Endothelial cell of hepatic sinusoid (primary cell): ENCODE results near the gene GMNC.
"Not testable (repeated sequence)": the region's sequence is repeated elsewhere in the genome, so short reads cannot be mapped to it uniquely, and the experiment has no call there.

Source experiments
- in situ Hi-C: cut with HindIII; loops from 2 replicates; pipeline ENCODE4 v1.10.0; 2017; ENCODE audit warnings: low sequenced_read_pairs

The GMNC gene, protein sequence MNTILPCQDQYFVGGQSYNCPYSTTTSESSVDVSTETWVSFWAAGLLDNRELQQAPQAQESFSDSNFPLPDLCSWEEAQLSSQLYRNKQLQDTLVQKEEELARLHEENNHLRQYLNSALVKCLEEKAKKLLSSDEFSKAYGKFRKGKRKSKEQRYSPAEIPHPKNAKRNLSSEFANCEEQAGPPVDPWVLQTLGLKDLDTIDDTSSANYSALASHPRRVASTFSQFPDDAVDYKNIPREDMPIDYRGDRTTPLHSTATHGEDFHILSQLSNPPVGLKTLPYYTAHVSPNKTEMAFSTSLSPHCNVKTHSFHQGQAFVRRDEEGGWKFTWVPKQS

DNA sequence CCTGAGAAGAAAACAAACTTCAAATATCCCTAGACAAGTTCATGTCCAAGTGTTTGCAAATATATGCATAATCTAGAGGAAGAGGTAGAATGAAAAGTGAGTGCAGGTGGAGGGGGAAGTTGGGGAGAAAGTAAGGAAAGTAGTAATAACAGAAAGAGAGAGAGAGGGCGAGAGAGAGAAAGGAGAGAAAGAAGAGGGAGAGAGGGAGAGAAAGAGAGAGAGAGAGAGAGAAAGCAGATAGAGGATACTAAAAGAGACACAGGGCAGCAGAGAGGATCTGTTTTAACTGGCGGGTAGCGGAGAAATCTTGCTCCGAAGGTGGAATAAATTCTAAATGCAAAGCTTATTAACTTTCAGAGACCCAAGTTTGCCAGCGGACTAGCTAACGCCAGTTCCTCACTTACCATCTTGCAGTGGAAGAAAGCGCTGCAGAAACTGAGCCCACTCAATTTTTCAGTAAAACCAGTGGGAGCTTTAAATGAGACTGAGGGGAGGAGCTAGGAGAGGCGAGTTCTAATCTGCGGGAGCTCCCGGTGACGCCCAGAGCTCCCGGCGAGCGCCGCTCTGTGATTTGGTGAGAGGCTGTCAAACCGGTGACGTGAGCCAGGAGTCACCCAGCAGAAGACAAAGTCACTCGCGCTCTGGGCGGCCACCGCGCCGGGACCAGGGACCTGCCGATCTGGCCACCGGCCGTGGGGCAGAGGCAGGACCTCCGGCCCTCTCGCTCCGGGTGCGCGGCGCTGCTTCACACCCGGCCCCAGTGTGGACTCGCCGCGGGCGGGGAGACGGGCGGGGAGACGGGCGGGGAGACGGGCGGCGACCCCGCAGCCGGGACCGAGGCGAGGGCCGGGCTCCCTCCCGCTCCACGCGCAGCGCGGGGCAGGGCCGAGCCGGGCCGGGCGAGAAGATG lies at the start of gene GMNC:
TSS of gene GMNC (minus strand) at position 486 of the 910 bp plus-strand sequence. CDS start at position 407, 79 bp downstream.
- in situ Hi-C loops = loop anchor here (5.0 kb wide), 1 partner anchor 55 kb away; no protein-coding TSS in a partner anchor

DNA sequence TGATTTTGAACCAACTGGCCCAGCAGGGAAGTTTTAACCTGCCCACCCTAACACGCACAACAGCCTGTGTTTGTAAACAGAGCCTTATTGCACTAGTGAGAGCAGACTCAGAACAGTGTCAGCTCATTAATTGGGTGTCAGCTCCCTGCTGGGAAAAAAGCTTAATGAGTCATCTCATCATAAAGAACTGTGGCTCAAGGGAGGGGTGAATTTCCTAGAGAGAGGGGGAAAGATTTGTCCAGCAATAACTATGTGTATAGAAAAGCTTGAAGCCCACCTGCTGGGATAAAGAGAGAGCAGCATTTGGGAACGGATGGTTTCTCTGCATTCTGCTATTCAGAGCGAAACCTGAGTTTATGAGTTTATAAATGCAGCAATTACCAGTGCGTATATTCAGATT lies 48.9 kb upstream of the GMNC start:
- in situ Hi-C loops = no loop called here

DNA sequence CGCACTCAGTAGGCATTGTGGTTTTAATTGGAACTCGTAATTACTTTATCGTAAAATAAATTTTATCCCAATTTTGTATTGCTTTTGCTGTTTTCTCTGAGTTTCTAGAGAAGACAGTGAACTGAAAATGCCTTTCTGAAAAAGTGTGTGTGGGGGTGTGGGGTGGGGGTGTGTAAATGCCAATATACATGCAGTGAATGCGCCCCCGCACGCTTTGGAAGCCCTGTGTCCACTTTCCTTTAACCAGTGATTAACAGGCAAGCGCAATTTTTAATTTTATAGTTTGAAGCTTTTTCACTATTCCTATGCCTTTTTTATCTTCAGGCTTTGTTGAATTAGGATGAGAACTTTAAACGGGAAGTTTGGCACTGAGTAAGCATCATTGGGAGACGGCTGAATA lies 47.4 kb upstream of the GMNC start:
- in situ Hi-C loops = no loop called here

DNA sequence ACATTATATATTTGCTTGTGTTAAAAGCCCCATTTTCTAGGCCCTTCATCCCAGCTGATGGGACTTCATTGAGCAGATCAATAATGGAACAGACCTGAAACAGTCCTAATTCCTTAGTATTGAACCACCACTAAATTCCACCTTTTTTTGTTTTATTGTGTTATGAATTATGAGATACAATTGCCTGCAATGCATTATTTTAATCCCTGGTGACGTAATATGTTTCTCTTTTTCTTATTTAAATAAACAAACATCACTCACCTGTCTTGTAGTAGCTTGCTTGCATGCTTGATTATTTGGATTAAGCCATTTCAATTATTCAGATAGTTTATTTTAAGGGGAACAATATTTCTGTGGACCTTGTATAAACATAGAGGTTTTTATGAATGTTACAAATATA lies 40.7 kb upstream of the GMNC start:
- in situ Hi-C loops = no loop called here

DNA sequence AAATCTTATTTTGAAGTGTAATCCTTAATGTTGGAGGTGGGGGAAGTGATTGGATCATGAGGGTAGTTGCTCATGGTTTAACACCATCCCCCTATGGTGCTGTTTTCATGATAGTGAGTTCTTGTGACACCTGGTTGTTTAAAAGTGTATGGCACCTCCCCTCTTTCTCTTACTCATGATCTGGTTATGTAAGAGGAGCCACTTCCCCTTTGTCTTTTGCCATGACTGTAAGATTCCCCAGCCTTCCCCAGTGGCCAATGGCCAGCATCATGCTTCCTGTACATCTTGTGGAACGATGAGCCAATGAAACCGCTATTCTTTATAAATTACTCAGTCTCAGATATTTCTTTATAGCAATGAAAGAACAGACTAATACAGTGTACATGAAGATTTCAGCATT lies 39.8 kb upstream of the GMNC start:
- in situ Hi-C loops = no loop called here

DNA sequence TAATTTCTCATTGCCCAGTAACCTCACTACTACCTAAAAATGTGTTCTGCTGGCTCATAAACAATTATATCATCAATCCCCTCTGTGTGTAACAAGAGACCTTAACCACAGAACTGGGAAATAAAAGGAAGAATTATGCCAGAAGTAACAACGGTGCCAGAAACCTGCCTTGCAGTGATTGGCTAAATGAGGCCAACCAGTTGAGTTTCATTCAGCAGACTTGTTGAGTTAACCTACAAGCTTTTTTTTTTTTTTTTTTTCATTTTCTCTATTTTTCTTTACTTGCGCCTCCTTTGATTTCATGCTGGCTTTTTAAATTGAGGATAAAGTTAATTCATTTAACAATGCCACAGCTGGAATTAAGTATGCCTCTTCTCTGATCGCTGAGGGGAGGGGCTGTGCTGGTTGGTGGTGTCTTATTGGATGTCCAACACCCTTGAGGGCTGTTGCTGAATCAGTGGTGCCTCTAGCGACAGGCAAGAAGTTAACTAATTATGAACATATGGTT lies 30.0 kb upstream of the GMNC start:
- in situ Hi-C loops = no loop called here

DNA sequence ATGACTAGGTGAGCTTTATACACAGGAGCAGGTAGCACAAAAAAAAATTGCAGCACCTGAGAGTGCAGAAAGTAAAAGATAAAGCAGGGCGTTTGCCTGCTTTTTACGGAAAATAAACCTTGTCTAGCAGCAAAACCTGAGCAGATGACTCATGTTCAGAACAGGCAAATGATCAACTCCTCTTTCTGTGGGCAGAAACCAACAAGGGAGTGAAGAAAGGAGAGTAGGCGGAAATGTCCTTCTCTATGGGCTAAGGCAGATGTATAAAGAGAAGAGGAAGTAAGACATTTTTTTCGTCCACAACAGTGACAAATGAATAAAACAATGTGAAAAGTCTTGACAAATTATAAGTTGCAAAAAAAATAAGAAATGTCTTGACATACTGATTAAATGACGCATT lies 24.5 kb upstream of the GMNC start:
- in situ Hi-C loops = no loop called here

DNA sequence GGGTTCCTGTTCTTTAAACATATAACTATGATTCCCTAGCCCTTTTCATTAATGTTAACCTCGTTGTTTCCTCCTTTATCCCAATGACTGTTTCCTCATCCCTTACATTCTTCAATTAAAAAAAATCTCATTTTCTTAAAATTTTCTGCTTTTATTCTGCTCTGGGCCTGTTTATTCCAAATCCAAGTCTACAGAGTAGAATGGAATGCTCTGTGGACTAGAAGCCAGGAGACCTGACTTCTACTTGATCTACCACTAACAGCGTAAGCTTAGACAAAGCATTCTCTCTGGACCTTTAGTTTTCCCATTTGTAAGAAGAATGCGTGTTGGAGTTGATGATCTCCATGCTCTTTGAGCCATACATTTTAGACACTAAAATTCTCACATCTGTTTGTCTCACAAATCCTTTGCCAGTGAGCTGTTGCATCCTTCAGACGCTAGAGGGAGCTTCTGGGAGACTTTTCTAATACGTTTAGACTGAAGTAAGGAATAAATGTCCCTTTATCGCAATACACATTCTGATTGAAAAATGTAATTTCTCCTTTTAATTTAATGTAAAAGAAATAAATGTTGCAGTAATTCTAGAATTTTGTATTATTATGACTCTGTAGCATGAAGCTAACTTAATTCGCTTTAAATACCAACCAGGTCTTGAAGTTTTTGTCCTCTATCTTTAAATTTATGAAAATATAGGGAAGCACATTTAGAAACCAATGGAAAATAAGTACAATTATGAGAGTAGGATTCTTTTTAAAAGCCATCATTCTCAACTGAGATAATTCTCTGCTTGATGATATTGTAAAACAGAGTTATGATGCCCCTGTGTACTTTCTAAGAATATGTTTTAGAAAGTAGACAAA lies 21.7 kb upstream of the GMNC start:
- in situ Hi-C loops = no loop called here

DNA sequence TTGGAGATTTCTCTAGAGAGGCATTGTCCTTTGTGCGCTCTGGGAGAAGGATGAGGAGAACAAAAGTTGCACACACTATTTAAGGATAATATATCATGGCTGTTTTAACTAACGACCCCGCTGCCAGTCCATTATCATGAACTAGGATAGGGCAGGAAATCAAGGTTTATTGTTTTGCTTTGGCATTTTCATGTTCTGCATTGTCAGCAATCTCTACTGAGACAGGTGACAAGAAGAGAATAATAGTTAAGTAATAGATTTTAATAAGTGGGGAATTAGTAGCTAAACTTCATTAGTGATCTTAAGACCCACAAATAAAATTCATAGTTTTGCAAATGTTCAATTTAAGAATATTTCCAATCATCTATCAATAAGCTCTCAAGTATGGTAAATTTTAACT lies 20.6 kb upstream of the GMNC start:
- in situ Hi-C loops = no loop called here

DNA sequence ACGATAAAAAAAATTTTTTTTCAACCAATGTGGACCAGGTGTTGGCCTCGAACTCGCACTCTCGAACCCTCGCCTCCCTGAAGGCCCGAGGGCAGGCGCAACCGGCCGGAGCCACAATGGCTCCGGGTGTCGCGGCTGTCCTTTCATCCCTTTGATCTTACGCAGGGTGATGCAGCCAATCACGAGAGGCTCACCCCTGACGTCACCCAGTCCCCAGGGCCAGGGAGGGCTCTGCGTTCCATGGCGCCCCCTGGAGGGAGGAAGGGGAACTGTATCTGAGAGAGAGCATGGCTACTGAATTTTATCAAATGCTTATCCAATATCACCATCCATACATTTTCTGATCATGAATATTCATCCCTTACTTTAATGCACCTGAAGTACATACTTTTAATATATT lies 15.4 kb upstream of the GMNC start:
- in situ Hi-C loops = no loop called here

DNA sequence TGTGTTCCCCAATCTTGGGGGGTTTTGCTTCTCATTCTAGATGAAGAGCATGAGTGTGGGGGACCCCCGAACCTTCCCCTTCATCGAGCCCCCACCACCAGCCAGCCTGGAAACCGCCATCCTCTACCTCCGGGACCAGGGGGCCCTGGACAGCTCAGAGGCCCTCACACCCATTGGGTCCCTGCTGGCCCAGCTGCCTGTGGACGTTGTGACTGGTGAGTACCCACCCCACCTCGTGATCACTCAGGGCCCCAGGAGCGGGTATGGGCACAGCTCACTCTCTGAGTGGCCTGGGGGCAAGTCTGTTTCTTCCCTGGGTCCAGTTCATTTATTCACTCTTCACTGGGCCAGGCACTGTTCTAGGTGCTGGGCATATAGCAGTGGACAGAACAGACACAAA lies 13.9 kb upstream of the GMNC start:
- in situ Hi-C loops = not testable (repeated sequence)

DNA sequence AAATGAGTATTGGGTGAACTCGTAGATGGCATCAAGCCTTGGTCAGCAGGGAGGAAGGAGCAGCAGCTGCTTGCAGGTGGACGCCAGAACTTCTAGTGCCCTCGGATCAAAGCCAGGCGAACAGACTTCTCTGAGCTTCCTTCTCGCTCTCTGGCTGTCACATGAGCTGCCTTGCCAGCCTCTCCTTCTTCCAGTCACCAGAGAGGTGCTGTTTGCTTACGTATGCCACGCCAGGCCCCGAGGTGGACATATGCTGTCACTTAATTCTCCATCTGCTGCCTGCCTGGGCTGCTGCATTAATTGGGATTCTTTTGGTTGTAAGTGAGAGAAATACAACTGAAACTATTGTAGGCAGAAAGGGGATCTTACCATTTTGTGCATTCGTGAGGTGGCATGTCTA lies 12.6 kb upstream of the GMNC start:
- in situ Hi-C loops = not testable (repeated sequence)

DNA sequence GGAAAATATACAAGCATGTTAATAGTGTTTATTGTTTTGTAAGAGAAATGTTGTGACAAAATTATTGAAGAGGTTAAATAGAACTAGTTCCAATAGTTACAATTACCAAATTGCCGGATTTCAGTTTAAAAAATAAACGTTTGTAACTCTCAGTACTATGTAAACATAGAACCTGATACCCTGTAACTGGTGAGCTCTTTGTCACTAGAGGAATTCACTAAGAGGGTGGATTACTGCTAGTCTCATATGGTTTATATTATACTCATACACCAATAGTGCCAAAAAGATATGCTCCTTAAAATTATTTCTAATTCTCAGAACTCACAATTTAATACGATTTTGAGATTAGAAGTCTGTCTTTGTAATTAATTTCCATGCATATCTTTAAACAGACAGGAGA lies 7.6 kb upstream of the GMNC start:
- in situ Hi-C loops = no loop called here

DNA sequence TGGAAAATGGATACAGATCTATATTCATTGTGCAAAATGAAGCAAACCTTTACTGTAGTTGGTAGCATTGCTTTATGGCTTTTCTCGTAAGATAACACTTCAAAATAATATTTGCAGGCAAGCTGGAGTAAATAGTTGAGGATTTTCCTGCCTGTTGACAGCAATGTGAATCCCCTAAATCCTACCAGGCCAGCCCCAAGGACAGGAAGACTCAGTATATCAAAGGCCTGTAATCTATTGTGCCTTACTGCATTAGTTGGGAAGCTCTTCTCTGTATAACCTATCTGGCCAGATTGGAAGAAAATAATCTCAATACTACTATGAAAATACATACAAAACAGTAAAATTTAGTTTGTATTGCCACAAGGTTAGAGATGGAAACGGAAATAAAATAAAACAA lies 4.6 kb upstream of the GMNC start:
- in situ Hi-C loops = no loop called here

DNA sequence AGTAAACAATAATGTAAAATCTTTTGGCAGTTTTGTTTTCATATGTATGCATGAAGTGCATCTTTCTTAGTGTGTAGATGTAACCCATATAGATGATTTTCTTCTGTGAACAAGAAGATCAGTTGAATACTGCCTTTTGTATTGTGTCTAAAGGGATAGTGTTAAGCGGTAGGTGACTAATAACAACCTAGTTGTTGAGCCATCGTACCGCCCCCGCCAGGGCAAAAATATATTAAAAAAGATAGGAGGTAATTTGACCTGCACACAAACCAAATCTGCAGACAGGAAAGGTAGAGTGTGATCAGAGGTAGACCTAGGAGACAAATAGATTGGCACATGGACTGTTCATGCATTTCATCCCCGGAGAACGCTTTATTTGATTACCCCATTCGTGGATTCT lies 3.3 kb upstream of the GMNC start:
- in situ Hi-C loops = no loop called here

DNA sequence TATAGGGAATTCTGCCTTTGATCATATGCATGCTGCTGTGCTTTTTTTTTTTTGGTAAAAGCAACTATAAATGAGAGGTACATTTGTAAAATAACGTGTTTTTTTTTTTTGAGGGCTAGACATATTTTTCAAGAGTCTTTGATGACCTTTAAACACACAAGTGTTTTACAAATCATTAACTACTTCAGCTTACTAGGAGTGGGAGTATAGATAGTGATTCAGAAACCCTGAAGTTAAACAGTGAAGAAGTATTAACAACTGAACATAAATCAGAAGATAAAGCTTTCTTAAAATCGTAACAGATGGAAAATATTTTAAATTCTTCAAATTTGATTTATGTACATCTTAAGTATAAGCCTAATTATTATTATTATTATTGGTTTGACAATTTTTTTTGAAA lies 2.9 kb upstream of the GMNC start:
- in situ Hi-C loops = no loop called here

DNA sequence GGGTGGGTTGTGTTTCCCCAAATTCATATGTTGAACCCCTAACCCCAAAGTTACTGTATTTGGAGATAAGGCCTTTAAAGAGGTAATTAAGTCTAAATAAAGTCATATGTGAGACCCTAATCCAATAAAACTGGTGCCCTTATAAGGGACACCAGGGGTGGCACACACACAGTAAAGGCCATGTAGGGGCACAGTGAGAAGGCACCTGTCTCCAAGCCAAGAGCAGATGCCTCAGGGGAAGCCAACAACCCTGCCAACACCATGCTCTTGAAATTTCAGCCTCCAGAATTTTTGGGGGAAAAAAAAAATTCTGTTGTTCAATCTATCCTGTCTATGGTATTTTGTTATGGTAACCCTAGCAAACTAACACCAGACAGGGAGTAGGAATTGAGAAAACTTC lies 1.5 kb upstream of the GMNC start:
- in situ Hi-C loops = loop anchor here (5.0 kb wide), 1 partner anchor 53 kb away; no protein-coding TSS in a partner anchor

DNA sequence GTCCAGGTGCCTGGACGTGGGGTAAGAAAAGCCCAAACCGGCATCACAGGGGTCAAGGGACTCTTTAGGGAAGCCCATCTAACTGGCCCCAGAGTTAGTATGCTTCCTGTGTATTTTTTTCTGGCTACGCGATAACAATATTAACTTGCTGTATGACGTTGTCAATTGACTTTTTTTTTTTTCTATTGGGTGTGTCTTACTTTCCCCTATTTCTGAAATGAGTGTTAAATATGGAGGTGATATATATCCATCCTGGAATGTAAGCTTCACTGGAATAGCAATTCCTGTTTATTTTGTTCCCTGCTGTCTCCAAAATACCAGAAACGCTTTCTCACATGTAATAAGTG lies 598 bp upstream of the GMNC start:
- in situ Hi-C loops = loop anchor here (5.0 kb wide), 1 partner anchor 54 kb away; no protein-coding TSS in a partner anchor

DNA sequence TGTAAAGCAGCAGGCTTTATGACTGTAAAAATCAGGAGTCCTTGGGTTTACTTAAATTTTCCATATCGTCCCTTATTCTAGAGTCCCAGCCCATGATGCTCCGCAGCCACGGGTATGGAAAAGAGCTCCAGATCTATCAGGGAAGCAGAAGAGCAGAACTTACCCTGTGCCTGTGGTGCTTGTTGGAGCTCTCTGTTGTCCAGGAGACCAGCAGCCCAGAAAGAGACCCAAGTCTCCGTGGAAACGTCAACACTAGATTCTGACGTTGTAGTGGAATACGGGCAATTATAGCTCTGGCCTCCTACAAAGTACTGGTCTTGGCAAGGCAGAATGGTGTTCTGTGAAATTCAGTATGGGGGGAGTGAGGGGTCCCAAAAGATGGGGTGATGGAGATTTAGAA lies 2.0 kb downstream of the GMNC start:
- in situ Hi-C loops = loop anchor here (5.0 kb wide), 1 partner anchor 57 kb away; no protein-coding TSS in a partner anchor

DNA sequence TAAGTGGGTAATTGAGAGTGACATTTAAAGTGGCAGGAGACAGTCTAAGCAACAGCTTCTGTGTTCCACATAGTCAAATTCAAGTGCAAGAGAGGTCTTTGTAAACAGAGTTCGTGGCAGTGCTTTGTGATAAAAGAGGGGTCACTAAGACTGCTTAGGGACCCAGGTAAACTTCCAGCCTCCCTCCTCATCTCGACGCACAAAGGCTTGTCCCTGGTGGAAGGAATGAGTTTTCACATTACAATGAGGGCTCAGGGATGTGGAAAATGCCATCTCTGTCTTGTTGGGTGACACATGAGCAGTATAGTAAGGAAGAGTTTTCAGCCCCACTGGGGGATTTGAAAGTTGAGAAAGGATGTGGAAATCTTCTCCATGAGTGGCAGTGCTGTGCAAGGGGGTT lies 7.3 kb downstream of the GMNC start:
- in situ Hi-C loops = no loop called here

DNA sequence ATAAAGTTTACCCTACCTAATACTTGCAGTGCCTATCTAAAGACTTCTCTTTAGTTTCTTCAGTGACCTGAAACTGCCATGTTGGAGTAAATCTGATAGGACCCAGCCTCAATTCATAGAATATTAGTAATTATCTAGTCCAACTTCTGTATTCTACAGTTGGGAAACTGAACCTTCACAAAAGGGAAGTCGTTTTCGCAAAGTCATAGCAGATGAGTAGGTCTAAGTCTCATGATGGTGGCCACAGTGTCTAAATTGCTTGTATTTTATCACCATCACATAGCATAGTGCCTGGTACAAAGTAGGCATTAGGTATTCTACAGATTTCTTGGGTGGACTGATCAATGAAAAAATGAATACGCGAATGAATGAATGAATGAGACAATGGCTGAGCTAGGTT lies 8.4 kb downstream of the GMNC start:
- in situ Hi-C loops = no loop called here
